Left renal pelvis (tissue), 4 donors: ENCODE results near the gene SFXN4. TPM values are rescaled to one million over a fixed set of nuclear protein-coding genes. Genes with fewer than 3 reads are reported as not detected.
"Not testable (repeated sequence)": the region's sequence is repeated elsewhere in the genome, so short reads cannot be mapped to it uniquely, and the experiment has no call there.

ENCODE experiments used
- DNase-seq, 4 donors: peaks; one replicate each; pipeline ENCODE4 v3.0.0-alpha.2; 2013; ENCODE audit warnings: low read depth in 4 of 4, low spot score in 3 of 4
- polyA plus RNA-seq, 4 donors: library from polyadenylated mRNA; unstranded; fragments of 120-200 nt; gene quantifications; one replicate each; pipeline ENCODE4 v1.2.1, GENCODE V29; 2013; ENCODE audit not compliant: insufficient read length in 4 of 4

Gene SFXN4
- polyA plus RNA-seq, 4 donors = 14.7 to 31.1 (median 27.4) TPM

GRCh38 chr10:119113751-119114732 is 51.5 kb downstream of the SFXN4 start:
- DNase-seq = no peak

GRCh38 chr10:119112056-119112455 is 53.5 kb downstream of the SFXN4 start:
- DNase-seq = no peak

- DNase-seq = not testable (repeated sequence)
Measured at GRCh38 chr10:119107771-119108170, 57.7 kb downstream of the SFXN4 start.

GRCh38 chr10:119107106-119107505 is 58.4 kb downstream of the SFXN4 start:
- DNase-seq = not testable (repeated sequence)

GRCh38 chr10:119105899-119106298 is 59.6 kb downstream of the SFXN4 start:
- not testable (repeated sequence) for DNase-seq

- DNase-seq = no peak
Measured at GRCh38 chr10:119105155-119105554, 60.4 kb downstream of the SFXN4 start.

GRCh38 chr10:119104654-119105015 is 60.9 kb downstream of the SFXN4 start:
- no peak for DNase-seq

GRCh38 chr10:119103903-119104653 is 61.4 kb downstream of the SFXN4 start, which contains the start of gene DENND10:
Gene DENND10 (plus strand): TSS chr10:119104113. CDS start chr10:119104143, 30 bp downstream.
- DNase-seq = peak in 2 of 4 donors; percentile 62 to 72

GRCh38 chr10:119103241-119103902 is 62.1 kb downstream of the SFXN4 start:
- DNase-seq = no peak

GRCh38 chr10:119101366-119102098 is 64.0 kb downstream of the SFXN4 start:
- DNase-seq = no peak

- DNase-seq = no peak
Measured at GRCh38 chr10:119100434-119101238, 64.9 kb downstream of the SFXN4 start.

GRCh38 chr10:119098576-119098975 is 66.9 kb downstream of the SFXN4 start:
- DNase-seq = no peak

- not testable (repeated sequence) for DNase-seq
Measured at GRCh38 chr10:119096641-119097415, 68.7 kb downstream of the SFXN4 start.

- DNase-seq = no peak
Measured at GRCh38 chr10:119095640-119096039, 69.9 kb downstream of the SFXN4 start.

GRCh38 chr10:119090968-119091367 is 74.5 kb downstream of the SFXN4 start:
- no peak for DNase-seq
